ENCODE measurements around the gene ATP5F1D.

Gene ATP5F1D

DNA sequence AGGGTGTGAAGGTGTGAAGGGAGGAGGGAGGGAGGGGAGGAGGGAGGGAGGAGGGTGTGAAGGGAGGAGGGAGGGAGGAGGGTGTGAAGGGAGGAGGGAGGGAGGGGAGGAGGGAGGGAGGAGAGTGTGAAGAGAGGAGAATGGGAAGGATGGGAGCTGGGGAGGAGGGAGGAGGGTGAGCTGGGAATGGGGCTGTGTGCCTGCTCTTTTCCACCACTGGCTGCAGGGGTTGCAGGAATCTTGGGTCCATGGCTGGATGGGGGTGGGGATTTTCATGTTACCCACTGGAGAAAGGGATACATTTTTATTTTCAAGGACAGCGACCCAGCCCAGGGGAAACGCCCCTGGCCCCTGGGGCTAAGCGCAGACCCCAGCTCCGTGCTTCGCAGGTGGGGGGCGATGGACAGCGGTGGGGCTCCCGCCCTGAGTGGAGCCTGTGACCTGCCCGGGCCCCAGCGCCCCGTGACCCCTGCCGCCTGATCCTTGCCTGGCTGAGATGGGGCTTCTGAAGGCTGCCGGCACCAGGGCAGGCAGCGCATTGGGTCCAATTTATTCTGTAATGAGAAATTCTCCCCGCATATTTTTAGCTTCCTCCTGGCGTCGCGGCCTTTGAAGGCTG lies 41.1 kb downstream of the ATP5F1D start:
- peaks cover 52% of the 10 kb centered on the region for H3K27me3 Mint-ChIP-seq
- peaks cover 39% of the 10 kb centered on the region for H3K4me1 Mint-ChIP-seq
- no peak overlapping the region for H3K4me3 Mint-ChIP-seq
- H3K36me3 Mint-ChIP-seq, result peaks cover 26% of the 10 kb centered on the region
- H3K9me3 Mint-ChIP-seq, result no peaks in the 10 kb centered on the region
- no peak overlapping the region for H3K27ac Mint-ChIP-seq
- no peak for ATAC-seq

DNA sequence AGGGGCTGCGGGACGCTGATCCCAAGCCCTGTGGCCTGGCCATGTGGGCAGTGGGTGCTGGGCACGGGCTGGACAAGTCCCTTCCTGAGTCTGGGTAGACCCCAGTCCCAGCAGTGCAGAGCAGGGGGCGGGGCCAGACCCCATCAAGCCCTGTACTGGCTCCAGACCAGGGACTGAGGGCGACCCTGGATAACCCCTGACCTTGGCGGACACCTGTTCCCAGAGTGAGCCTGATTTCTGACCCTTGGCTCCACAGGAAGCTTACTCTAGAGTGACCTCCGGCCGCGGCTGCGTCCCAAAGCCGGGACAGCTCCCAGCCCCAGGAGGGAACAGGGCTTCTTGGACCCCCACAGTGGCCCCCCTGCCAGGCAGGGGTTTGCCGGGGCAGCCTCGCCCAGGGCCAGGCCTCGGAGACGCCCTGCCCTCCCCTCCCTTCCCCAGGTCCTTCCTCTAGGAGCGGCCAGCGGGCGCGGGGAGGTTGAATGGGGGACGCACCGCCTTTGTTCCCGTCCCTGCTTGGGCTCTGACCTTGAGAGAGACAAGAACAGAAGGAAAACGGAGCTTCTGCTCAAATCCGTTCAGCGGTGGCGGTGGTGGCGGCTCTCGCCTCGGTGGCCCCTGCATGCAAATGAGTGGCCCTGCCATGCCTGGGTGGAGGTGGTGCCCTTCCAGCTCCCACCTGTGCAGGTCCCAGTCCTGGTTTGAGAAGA lies 41.8 kb downstream of the ATP5F1D start:
- Mint-ChIP-seq H3K36me3 (peaks cover 20% of the 10 kb centered on the region), H3K27ac (no peak overlapping the region), H3K27me3 (peaks cover 59% of the 10 kb centered on the region), H3K9me3 (no peaks in the 10 kb centered on the region), H3K4me3 (no peak overlapping the region), H3K4me1 (peaks cover 33% of the 10 kb centered on the region)
- no peak for ATAC-seq

DNA sequence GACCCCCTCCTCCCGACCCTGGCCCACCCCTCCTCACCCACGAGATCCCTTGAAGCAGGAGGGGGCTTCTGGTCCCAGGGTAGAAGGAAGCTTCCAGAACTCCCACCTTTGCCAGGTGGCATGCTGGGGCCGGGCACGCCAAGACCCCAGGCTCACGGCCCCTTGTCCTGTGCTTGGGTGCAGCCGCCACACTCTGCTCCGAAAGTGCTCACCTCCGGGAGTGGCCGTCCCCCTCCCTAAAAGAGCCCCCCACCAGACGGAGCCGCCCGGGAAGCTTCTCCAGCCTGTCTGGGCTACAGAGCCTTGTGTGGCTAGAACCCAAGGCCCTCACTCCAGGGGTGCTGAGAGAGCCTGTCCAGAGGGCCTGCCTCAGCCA lies 42.4 kb downstream of the ATP5F1D start:
- H3K36me3 Mint-ChIP-seq, result peaks cover 18% of the 10 kb centered on the region
- H3K4me3 Mint-ChIP-seq, result no peak overlapping the region
- no peak overlapping the region for H3K27ac Mint-ChIP-seq
- ATAC-seq, result no peak
- peaks cover 33% of the 10 kb centered on the region for H3K4me1 Mint-ChIP-seq
- H3K27me3 Mint-ChIP-seq, result peaks cover 60% of the 10 kb centered on the region
- no peaks in the 10 kb centered on the region for H3K9me3 Mint-ChIP-seq

DNA sequence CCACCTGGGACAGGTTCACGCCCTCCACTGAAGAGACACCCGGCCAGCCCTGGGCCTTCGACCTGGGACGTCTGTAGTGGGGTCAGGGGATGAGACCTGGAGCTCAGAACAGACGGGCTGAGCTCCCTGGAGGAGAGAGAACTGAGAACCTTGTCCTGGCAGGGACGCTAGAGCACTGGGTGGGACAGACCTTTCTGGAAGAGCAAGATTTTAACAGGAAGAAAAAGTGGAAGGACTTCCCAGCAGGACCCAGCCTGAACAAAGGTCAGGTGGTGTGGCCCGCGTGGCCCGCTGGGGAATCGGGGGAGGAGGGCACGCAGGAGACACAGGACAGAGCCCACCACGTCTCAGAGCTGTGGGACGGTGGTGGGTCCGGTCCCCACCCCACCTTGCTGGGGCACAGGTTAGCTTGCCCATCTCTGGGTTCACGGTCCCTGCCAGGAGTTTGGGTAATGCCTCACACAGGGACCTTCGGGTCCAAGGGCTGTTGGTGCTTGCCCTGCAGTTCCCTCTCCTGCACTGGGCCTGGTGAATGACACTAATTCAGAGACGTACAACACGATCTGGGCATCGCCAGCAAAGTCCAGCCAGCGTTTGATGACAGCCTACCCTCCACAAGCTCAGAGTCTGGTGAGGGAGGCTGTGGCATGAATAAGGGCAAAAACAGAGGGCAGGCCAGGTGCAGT lies 42.9 kb downstream of the ATP5F1D start:
- ATAC-seq, result no peak
- Mint-ChIP-seq H3K27me3 (peaks cover 65% of the 10 kb centered on the region), H3K4me1 (peaks cover 32% of the 10 kb centered on the region), H3K4me3 (peak overlapping the region; percentile 58), H3K9me3 (no peaks in the 10 kb centered on the region), H3K27ac (no peak overlapping the region), H3K36me3 (peaks cover 13% of the 10 kb centered on the region)

DNA sequence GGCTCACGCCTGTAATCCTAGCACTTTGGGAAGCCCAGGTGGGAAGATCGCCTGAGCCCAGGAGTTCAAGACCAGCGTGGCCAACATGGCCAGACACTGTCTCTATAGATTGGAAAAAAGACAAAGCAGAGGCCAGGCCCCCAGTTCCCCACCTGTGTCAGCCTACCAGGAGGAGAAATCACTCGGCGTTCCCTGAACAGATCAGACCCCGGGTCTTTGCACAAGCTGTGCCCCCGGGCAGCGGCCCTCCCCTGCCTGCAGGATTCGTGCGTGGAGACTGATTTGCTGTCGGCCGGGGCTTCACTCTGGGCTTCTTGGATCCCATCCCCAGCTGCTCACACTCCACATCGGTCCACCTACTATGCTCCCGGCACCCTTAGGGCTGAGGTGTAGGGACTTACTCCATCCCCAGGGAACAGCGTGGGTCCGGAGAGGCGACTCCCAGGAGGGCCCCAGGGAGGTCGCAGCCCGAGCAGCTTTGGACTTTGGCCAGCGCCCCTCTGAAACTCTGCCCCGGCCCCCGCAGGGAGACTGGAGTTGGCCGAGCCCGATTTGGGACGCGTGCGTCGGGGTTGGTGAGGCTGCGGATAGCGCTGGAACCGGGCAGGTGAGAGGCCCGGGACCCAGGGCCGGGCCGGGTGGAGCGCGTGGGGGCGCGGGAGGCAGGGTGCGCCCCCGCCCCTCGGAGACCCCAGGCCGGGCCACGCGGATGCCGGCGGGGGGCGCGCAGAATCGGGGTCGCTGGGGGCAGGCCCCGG lies 43.6 kb downstream of the ATP5F1D start:
- peaks cover 24% of the 10 kb centered on the region for H3K4me1 Mint-ChIP-seq
- no peak overlapping the region for H3K27ac Mint-ChIP-seq
- peak overlapping the region; percentile 58 for H3K4me3 Mint-ChIP-seq
- peaks cover 72% of the 10 kb centered on the region for H3K27me3 Mint-ChIP-seq
- peaks cover 5% of the 10 kb centered on the region for H3K36me3 Mint-ChIP-seq
- H3K9me3 Mint-ChIP-seq, result no peaks in the 10 kb centered on the region
- no peak for ATAC-seq

DNA sequence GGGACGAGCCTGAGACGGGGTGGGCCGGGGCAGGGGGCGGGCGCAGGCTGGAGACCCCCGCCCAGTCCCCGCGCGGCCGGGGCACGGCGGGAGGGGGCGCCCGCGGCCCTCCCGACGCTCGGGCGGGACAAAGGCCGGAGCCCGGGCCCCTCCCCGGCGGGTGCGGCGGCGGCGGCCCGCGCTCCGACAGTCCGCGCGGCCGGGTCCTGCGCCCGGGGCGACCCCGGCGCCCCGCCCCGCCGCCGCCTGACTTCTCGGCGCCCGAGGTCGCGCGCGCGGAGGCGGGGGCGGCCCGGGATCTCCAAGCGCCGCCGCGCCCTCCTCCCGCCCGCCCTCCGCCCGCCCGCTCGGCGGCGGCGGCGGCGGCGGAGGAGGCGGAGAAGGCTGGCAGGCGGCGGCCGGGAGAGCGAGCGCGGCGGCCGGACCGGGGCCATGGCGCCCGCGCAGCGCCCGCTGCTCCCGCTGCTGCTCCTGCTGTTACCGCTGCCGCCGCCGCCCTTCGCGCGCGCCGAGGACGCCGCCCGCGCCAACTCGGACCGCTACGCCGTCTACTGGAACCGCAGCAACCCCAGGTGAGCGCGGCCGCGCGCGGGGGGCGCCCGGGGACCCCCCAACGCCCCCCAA lies 44.3 kb downstream of the ATP5F1D start, which contains the start of gene EFNA2:
TSS of gene EFNA2 (plus strand) at position 137 of the 624 bp plus-strand sequence. CDS start at position 433, 296 bp downstream.
- H3K36me3 Mint-ChIP-seq, result no peaks in the 10 kb centered on the region
- peaks cover 21% of the 10 kb centered on the region for H3K4me1 Mint-ChIP-seq
- no peaks in the 10 kb centered on the region for H3K9me3 Mint-ChIP-seq
- peak within 1 kb of the TSS; percentile 76 for H3K4me3 Mint-ChIP-seq
- H3K27ac Mint-ChIP-seq, result no peak within 1 kb of the TSS
- ATAC-seq, result no peak
- peaks cover 79% of the 10 kb centered on the region for H3K27me3 Mint-ChIP-seq

DNA sequence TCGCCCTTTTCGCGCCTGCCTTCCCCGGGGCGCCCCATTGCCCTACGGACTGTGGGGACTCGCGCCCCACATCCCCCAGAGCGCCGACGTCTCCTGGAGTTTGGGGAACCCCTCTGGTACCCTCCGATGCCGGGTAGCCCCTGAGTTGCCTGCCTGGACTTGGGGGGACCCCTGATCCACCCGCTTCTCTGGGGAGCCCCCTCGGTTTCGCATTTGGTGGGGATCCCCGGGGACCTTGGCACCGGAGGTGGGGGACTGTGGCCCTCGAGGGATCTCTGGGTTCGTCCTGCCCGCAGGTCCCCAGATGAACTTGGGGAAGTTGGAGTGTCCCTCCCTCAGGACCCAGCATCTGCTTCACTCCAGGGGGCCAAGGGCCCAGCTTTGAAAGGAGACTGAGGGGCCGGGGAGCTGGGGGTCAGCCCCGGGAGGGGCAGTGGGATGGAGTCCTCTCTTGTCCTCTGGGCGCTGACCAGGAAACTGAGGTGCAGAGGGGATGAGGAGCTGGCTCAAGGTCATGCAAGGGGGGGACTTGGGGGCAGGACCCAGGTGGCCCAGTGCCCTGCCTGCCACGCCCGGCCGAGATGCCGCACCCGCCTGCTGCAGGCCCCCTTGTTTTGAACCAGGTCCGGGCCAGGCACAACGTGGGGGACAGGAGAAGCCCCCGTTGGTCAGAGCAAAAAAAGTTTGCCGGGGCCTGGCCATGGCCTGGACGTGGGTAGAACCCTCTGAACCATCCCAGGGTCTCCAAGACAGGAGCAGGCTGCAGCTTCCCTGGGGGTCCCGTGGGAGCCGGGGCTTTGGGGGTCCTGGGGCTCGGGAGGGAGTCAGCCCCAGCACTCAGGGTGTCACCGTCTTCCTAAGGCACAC lies 45.2 kb downstream of the ATP5F1D start:
- Mint-ChIP-seq H3K36me3 (no peaks in the 10 kb centered on the region), H3K4me1 (peaks cover 28% of the 10 kb centered on the region), H3K27me3 (peaks cover 83% of the 10 kb centered on the region), H3K4me3 (peak overlapping the region; percentile 76), H3K27ac (no peak overlapping the region), H3K9me3 (no peaks in the 10 kb centered on the region)
- no peak for ATAC-seq

DNA sequence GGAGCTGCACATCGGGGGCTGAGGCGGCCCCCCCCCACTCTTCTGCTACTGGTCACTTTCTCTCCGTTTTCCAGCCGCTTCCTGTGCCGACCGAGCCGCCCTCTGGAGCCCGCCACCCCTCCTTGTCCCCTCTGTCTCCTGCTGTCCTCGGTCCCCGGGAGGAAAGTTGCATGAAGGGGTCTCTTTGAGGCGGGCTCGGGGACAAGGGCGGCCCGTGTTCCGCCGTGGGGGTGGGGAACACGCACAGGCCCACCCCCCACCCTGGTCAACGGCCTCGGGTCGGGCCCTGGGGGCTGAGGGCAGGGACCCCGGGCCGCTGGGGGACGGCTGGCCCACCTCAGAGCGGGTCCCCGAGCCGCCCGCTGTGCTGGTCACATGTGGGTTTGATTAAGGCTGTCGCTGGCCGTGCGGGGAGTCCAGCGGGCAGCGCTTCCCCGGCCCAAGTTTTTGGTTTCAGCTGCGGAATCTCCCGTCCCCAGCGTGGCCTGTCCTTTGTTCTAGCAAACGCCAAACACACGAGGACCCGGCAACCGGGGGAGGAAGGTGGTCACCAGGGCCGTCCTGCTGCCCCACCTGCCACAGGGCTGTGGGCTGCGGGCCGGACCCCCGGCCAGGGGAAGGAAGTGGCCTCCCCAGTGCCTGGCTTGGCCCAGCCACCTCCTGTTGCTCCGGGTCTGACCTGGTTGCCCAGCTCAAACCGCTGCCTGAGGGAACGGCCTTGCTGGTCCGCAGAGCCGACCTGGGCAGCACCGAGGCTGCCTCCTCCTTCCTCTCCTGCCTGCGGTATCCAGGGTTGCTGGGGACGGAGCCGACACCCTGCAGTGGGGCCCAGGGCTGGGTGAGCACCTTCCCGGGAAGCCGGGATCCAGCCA lies 46.0 kb downstream of the ATP5F1D start:
- Mint-ChIP-seq H3K4me1 (peaks cover 37% of the 10 kb centered on the region), H3K27ac (no peak overlapping the region), H3K9me3 (no peaks in the 10 kb centered on the region), H3K4me3 (peak overlapping the region; percentile 39), H3K27me3 (peaks cover 87% of the 10 kb centered on the region), H3K36me3 (no peaks in the 10 kb centered on the region)
- no peak for ATAC-seq

- Mint-ChIP-seq H3K27me3 (peaks cover 87% of the 10 kb centered on the region), H3K4me1 (peaks cover 41% of the 10 kb centered on the region), H3K36me3 (no peaks in the 10 kb centered on the region), H3K27ac (no peak overlapping the region), H3K9me3 (no peaks in the 10 kb centered on the region), H3K4me3 (no peak overlapping the region)
- ATAC-seq, result no peak
Measured at GRCh38 chr19:1288226-1288612, 46.7 kb downstream of the ATP5F1D start.

DNA sequence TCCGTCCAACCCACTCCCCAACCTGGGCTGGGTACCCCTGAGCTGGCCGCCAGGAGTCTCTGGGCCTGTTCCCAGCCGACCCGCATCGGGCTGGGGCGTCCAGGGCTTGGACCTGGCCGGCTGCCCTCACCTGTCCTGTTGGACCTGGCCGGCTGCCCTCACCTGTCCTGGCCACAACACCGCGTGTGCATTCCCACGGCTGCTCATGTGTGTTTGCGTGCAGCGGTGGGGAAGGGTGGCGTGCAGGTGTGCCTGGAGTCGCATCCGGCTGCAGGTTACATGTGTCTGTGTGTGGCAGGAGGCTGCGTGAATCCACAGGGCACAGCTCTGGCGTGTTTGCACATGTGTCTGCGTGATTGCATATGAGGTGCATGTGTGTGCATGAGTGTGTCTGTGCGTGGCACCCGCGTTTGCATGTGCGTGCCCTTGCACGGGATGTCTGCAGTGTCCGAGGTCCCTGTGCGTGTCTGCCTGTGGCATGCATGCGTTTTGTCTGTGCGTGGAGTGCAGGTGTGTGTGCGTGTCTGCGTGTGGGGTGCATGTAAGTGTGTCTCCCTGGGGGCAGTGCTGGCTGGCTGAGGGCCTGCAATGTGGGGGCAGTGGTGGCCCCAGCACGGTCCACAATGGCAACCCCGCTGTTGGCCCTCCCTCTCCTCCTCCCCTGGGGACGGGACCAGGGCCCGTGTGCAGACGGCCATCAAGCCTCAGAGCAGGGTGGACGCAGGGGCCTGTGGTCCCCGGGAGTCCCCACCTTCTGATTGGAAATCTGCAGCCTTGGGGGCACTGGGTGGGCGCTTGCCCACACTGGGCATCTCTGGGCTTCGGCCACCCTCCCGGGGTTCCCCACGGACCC lies 47.5 kb downstream of the ATP5F1D start:
- peaks cover 87% of the 10 kb centered on the region for H3K27me3 Mint-ChIP-seq
- peak; percentile 5 for ATAC-seq
- H3K36me3 Mint-ChIP-seq, result no peaks in the 10 kb centered on the region
- H3K9me3 Mint-ChIP-seq, result no peaks in the 10 kb centered on the region
- no peak overlapping the region for H3K27ac Mint-ChIP-seq
- H3K4me3 Mint-ChIP-seq, result no peak overlapping the region
- peaks cover 44% of the 10 kb centered on the region for H3K4me1 Mint-ChIP-seq

DNA sequence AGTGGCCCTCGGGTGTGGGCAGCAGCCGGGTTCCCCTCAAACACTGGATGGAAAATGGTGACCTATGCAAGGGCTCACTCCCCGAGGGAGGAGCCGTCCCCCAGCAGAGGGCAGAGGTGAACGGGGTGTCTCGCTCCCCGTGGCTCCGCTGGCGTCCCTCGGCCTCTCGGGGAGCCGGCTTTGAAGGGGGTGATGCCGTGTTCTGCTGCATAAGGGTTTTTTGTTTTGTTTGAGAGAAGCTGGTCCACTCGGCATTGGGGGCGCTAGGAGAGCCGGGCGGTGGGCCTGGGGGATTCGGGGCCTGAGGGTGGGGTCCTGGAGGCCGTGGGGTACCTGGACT lies 48.1 kb downstream of the ATP5F1D start:
- Mint-ChIP-seq H3K9me3 (no peaks in the 10 kb centered on the region), H3K4me1 (peaks cover 44% of the 10 kb centered on the region), H3K27ac (no peak overlapping the region), H3K27me3 (peaks cover 87% of the 10 kb centered on the region), H3K36me3 (no peaks in the 10 kb centered on the region), H3K4me3 (no peak overlapping the region)
- no peak for ATAC-seq

DNA sequence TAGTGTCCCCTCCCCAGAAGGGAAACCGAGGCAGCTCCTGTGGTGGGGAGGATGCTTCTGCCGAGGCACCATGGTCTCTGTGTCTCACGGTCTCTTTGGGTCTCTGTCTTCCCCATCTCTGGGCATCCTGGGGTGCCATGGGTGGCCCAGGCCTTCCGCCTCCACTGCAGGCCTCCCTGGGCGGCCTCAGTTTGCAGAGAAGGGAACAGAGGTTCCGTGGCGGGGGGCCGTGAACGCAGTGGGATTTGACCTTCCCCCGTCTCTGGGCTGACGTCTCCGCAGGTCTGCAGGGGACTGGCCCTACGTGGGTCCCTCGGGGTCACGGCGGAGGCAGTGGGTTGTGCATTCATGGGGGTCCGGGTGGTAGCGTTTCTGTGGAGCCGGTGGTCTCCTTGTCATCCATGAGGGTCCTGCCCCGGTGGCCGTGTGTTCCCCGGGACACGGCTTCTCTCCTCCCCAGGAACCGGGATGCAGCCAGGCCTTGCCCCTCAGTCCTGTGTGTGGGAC lies 48.7 kb downstream of the ATP5F1D start:
- Mint-ChIP-seq H3K27me3 (peaks cover 87% of the 10 kb centered on the region), H3K4me3 (no peak overlapping the region), H3K9me3 (no peaks in the 10 kb centered on the region), H3K36me3 (no peaks in the 10 kb centered on the region), H3K4me1 (peaks cover 39% of the 10 kb centered on the region), H3K27ac (no peak overlapping the region)
- ATAC-seq, result no peak

Data from stimulated activated memory B cell treated with anti-CD40 and anti-IgM and Interleukin-4, amounts not matched to agents 10 μg/mL and 1 μg/mL and 100 μg/mL, for 72 hours (primary cell).